ENCODE results near the gene DDX1. TPM values are rescaled to one million over a fixed set of nuclear protein-coding genes. Genes with fewer than 3 reads are reported as not detected.

The DDX1 gene
- total RNA-seq, 1 experiment from 2014 or later = 115 TPM

- TF ChIP-seq ZNF121 (CRISPR knock-in tag; IDR thresholded peaks at IDR 0.05) (no peak), ATF1 (CRISPR knock-in tag; IDR thresholded peaks at IDR 0.05) (no peak), AFF4 (CRISPR knock-in tag; IDR thresholded peaks at IDR 0.05; ENCODE audit: borderline replicate concordance) (no peak)
- TF ChIP-seq, protein P1, sequence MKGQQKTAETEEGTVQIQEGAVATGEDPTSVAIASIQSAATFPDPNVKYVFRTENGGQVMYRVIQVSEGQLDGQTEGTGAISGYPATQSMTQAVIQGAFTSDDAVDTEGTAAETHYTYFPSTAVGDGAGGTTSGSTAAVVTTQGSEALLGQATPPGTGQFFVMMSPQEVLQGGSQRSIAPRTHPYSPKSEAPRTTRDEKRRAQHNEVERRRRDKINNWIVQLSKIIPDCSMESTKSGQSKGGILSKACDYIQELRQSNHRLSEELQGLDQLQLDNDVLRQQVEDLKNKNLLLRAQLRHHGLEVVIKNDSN (CRISPR knock-in tag; IDR thresholded peaks at IDR 0.05) = no peak
Observed at GRCh38 chr2:15660491-15661294, 69.0 kb downstream of the DDX1 start (continued).

DNA sequence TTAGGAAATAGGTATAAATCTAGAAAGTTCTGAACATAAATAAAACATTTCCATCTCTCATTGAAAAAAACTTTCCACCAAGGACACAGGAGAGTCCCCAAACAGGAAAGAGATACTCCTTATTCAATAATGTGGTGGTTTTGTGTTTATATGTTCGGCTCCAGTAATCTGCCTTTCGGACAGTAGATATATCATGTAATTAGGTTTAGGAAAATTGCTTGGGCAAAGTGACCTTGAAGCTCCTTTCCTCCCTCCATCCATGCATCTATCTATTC, 69.6 kb downstream of the DDX1 start:
- ChIA-PET POLR2A (no interaction called here), CTCF (interaction anchor here (0.6 to 0.7 kb wide), 2 partner anchors 87 to 489 kb away, joined by 3 read pairs; no protein-coding TSS in a partner anchor)
- ATAC-seq (no peak), DNase-seq (ENCODE audit: low spot score) (no peak)
- Mint-ChIP-seq H3K4me1 (no peaks in the 10 kb centered on the region), H3K36me3 (no peaks in the 10 kb centered on the region), H3K9me3 (peaks cover 14% of the 10 kb centered on the region), H3K27ac (no peak overlapping the region), H3K27me3 (ENCODE audit: low read depth) (no peaks in the 10 kb centered on the region), H3K4me3 (no peak overlapping the region)
- TF ChIP-seq IRF2 (CRISPR knock-in tag; IDR thresholded peaks at IDR 0.05; ENCODE audit: borderline replicate concordance, low read depth) (no peak), GRHL2 (CRISPR knock-in tag; IDR thresholded peaks at IDR 0.05; ENCODE audit: insufficient replicate concordance, severe bottlenecking) (no peak), EMX1 (CRISPR knock-in tag; IDR thresholded peaks at IDR 0.05) (no peak), KAT7 (CRISPR knock-in tag; IDR thresholded peaks at IDR 0.05; ENCODE audit: borderline replicate concordance) (no peak), ESRRA (CRISPR knock-in tag; IDR thresholded peaks at IDR 0.05; ENCODE audit: borderline replicate concordance) (no peak), ZNF671 (CRISPR knock-in tag; IDR thresholded peaks at IDR 0.05) (no peak), PREB (CRISPR knock-in tag; IDR thresholded peaks at IDR 0.05; ENCODE audit: borderline replicate concordance) (no peak), ZNF232 (CRISPR knock-in tag; IDR thresholded peaks at IDR 0.05) (no peak), ATF2 (CRISPR knock-in tag; IDR thresholded peaks at IDR 0.05; ENCODE audit: borderline replicate concordance, low read depth) (no peak), JAZF1 (CRISPR knock-in tag; IDR thresholded peaks at IDR 0.05) (no peak), RORB (CRISPR knock-in tag; IDR thresholded peaks at IDR 0.05) (no peak), ZNF121 (CRISPR knock-in tag; IDR thresholded peaks at IDR 0.05) (no peak), ZNF396 (CRISPR knock-in tag; IDR thresholded peaks at IDR 0.05; ENCODE audit: borderline replicate concordance) (no peak)
- TF ChIP-seq, protein P2, sequence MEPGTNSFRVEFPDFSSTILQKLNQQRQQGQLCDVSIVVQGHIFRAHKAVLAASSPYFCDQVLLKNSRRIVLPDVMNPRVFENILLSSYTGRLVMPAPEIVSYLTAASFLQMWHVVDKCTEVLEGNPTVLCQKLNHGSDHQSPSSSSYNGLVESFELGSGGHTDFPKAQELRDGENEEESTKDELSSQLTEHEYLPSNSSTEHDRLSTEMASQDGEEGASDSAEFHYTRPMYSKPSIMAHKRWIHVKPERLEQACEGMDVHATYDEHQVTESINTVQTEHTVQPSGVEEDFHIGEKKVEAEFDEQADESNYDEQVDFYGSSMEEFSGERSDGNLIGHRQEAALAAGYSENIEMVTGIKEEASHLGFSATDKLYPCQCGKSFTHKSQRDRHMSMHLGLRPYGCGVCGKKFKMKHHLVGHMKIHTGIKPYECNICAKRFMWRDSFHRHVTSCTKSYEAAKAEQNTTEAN (CRISPR knock-in tag; IDR thresholded peaks at IDR 0.05) = no peak
- TF ChIP-seq, protein P3, sequence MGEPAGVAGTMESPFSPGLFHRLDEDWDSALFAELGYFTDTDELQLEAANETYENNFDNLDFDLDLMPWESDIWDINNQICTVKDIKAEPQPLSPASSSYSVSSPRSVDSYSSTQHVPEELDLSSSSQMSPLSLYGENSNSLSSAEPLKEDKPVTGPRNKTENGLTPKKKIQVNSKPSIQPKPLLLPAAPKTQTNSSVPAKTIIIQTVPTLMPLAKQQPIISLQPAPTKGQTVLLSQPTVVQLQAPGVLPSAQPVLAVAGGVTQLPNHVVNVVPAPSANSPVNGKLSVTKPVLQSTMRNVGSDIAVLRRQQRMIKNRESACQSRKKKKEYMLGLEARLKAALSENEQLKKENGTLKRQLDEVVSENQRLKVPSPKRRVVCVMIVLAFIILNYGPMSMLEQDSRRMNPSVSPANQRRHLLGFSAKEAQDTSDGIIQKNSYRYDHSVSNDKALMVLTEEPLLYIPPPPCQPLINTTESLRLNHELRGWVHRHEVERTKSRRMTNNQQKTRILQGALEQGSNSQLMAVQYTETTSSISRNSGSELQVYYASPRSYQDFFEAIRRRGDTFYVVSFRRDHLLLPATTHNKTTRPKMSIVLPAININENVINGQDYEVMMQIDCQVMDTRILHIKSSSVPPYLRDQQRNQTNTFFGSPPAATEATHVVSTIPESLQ (CRISPR knock-in tag; IDR thresholded peaks at IDR 0.05) = no peak

Measured in WTC11 (cell line).